GM19468 (cell line): ENCODE data around the gene ENTPD2.
"Not testable (repeated sequence)": the region's sequence is repeated elsewhere in the genome, so short reads cannot be mapped to it uniquely, and the experiment has no call there.

Source experiments
- ATAC-seq: cut with Tn5 transposase; IDR thresholded peaks from one replicate; pipeline ENCODE4 v1.9.1; 2021; ENCODE audit warnings: mild to moderate bottlenecking, moderate library complexity, moderate number of reproducible peaks; ENCODE audit not compliant: unreplicated experiment; ENCODE audit errors: extremely low read depth

The ENTPD2 gene

GRCh38 chr9:137048655-137049543, 5.0 kb downstream of the ENTPD2 start:
- no peak for ATAC-seq

GRCh38 chr9:137046088-137046787, 7.6 kb downstream of the ENTPD2 start, which contains the start of gene NPDC1:
Gene NPDC1, minus strand, starts transcription at chr9:137046177. Its CDS starts 188 bp downstream, at chr9:137045989.
- no peak for ATAC-seq

DNA sequence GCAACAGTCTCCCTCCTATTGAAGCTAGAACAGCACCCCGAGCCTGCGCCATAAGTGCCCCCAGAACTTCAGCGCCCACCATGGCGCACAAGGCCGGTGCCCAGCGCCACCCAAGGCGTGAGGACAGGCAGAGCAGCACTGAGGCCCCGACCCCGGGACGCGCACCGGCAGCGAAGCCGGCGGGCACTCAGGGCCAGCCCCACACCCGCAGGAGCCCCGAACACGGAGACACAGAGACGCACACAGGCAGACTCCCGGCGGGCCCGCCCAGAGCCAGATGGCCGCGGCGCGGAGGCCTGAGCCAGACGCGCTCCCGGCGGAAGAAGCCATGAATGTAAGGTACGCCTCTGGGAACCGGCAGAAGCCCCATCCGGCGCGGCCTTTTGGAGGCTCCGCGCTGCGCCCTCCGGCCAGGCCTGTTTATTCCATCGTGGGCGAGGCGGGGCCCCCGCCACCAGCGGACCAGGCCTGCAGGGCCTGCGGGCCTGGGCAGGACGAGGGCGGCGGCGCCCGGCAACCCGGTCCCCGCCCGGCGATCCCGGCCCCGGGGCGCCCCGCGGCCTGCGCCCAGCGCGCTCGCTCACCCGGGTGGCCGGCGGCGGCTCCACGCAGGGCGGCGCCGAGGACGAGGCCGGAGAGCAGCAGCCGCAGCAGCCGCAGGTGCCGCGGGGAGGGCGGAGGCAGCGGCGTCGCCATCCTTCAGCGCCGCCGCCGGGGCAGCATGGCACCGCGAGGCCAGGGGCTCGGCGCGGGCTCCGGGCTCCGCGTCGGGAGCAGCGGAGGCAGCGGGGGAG, 8.4 kb downstream of the ENTPD2 start:
- ATAC-seq: no peak

DNA sequence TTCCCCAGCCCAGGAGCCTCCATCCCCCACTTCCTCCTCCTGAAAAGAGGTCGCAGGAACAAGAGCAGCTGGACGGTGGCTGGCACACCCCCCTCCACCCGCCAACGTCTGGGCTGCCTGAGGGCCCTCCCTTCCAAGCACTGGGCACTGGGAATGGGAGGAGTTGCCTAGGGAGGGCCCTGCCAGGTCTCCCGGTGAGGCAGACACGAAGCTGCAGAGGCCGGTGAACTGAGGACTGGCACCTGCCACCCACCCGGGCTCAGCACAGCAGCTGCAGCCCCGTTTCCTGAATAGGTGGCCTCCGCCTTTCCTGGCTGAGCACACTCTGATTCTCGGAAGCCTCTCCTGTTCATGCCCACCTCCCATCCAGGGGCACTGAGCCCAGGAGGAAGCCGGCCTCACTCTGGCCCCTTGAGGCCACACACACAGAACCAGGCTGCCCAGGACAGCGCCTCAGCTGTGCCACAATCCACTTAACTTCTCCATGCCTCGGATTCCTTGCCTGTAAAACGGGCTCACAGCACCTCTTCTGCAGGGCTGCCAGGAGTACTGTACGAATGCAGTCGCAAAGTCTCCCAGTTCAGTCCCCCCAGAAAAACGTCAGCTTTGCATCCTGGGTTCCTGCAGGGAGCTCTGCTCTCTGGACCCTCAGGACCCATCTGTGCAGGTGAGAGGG, 9.2 kb downstream of the ENTPD2 start:
- ATAC-seq: no peak

DNA sequence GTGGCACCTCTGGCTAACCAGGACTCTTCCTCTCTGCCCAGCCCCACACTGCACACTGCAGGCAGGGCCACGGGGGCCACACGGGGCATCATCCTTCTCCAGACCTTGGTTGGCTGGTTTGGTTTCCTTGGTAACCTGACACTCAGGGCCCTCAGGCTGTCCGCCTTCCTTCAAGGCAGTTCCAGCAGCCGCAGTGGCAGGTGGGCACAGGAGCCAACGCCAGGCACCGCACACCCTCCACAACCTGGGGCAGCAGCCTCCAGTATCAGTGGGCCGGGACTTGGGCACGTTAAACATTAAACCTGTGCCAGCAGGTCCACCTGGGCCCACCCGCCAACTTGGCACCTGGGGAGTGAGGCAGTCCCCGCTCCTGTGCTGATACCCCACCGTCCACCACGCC, 9.8 kb downstream of the ENTPD2 start:
- ATAC-seq: no peak

GRCh38 chr9:137042751-137043727, 10.8 kb downstream of the ENTPD2 start:
- ATAC-seq: no peak

- ATAC-seq: no peak
These were observed 12.7 kb downstream of the ENTPD2 start for GRCh38 chr9:137041124-137041523.

- no peak for ATAC-seq
These were observed 13.3 kb downstream of the ENTPD2 start for GRCh38 chr9:137040568-137040967.

GRCh38 chr9:137039611-137040366, 14.1 kb downstream of the ENTPD2 start:
- no peak for ATAC-seq

DNA sequence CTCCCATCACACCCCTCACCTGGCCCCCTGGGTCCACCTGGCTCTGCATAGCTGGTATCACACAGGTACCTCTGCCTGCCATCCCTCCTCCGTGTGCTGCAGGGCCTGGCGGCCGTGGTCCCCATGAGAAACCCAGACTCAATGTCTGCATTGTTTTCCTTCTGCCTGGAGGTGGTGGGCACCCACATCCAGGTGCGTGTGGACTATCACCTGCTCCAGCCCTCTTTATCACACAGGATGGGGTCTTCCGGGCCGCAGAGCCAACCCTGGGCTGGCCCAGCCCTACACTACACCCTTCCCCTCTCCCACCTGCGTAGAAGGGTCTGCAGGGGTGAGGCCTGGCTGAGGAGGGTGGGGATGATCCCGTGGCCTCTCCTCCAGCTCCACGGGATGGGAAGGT, 14.9 kb downstream of the ENTPD2 start:
- ATAC-seq: no peak

GRCh38 chr9:137037483-137037882, 16.4 kb downstream of the ENTPD2 start:
- no peak for ATAC-seq

GRCh38 chr9:137037035-137037434, 16.8 kb downstream of the ENTPD2 start:
- ATAC-seq: no peak

DNA sequence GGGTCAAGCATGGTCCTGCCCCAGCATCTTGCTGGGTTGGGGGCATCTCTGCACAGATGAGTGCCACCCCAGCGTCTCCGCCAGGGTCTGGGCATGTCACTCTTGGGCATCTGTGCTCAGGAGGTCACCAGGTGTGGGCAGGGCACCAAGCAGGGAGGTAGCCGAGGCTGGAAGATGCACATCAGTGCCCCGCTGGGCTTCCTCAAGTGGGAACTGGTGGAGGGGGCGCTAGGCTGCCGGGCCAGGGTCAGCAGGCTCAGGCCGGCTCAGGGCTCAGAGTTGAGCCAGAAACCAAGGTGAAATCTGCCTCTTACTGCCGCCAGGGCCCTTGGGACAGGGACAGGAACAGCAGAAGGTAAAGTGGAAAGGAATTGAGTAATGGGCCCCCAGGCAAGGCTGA, 17.9 kb downstream of the ENTPD2 start:
- no peak for ATAC-seq

DNA sequence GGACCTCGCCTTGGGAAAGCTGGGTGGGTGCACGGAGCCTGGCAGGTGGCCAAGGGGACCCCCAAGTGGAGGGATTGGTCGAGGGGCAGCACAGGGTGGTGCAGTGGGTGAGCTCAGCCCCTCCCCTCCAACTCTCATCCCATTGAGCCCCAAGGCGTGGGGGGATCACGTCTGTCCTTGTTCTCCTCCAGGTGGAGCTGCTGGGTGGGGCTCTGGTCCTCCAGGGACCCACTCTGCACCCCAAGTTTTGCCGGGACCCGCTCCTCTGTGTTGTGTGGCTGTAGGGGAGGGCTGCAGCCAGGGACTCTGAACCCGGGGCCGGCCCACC, 18.4 kb downstream of the ENTPD2 start:
- no peak for ATAC-seq

- ATAC-seq: peak; percentile 22
These were observed 19.0 kb downstream of the ENTPD2 start for GRCh38 chr9:137034709-137035506.

- no peak for ATAC-seq
These were observed 19.7 kb downstream of the ENTPD2 start for GRCh38 chr9:137034039-137034708.

- ATAC-seq: not testable (repeated sequence)
These were observed 20.4 kb downstream of the ENTPD2 start for GRCh38 chr9:137033481-137033880.
